Left lung (tissue), 14 donors: ENCODE results near the gene SPP2. TPM values are rescaled to one million over a fixed set of nuclear protein-coding genes. Genes with fewer than 3 reads are reported as not detected.

Experiments
- ATAC-seq: fragments of 200-7000 bp; cut with Tn5 transposase; one replicate; pipeline ENCODE4 v1.9.1; 2020; ENCODE audit warnings: moderate library complexity
- DNase-seq, 4 donors: peaks; one replicate each; pipeline ENCODE4 v3.0.0-alpha.2; 2013 to 2020
- H3K27ac ChIP-seq, 2 donors: fragments of 200-600 bp; sonication (generic) in 1 of 2; one replicate each; pipeline versions ENCODE4 v1.5.0 to v1.8.0; 2020 to 2021
- H3K27me3 ChIP-seq, 2 donors: fragments of 200-600 bp; sonication (generic) in 1 of 2; one replicate each; pipeline versions ENCODE4 v1.5.0 to v1.8.0; 2020 to 2021
- H3K36me3 ChIP-seq, 2 donors: fragments of 200-600 bp; sonication (generic) in 1 of 2; one replicate each; pipeline versions ENCODE4 v1.5.0 to v1.8.0; 2020 to 2021
- H3K4me1 ChIP-seq, 2 donors: fragments of 200-600 bp; one replicate each; pipeline ENCODE4 v1.8.0; 2021
- H3K4me3 ChIP-seq, 2 donors: fragments of 200-600 bp; sonication (generic) in 1 of 2; one replicate each; pipeline versions ENCODE4 v1.5.0 to v1.8.0; 2020 to 2021; ENCODE audit warnings: mild to moderate bottlenecking in 1 of 2
- H3K9me3 ChIP-seq, 2 donors: fragments of 200-600 bp; sonication (generic) in 1 of 2; one replicate each; pipeline versions ENCODE4 v1.5.0 to v1.8.0; 2020 to 2021
- CTCF ChIP-seq, 2 donors: fragments of 200-600 bp; sonication (generic) in 1 of 2; IDR thresholded peaks; one replicate each; pipeline versions ENCODE4 v1.5.0 to v1.8.0; 2021; ENCODE audit warnings: antibody characterized with exemption in 2 of 2
- intact Hi-C, 2 donors: fragments of 100-400 bp; cut with DNase I; formaldehyde crosslinking; loops; one replicate each; pipeline versions ENCODE4 v1.11.2 to v1.14.2; 2022
- long read RNA-seq, 12 donors: library from polyadenylated mRNA in 2 of 12; unstranded in 2 of 12; transcript quantifications; one replicate each; pipeline ENCODE4 v2.0.0 and lab custom pipeline, GENCODE V29; 2019 to 2026
- polyA plus RNA-seq, 6 donors: library from polyadenylated mRNA; unstranded; fragments of 120-200 nt; gene quantifications; one replicate each; pipeline ENCODE4 v1.2.1, GENCODE V29; 2013; ENCODE audit not compliant: insufficient read length in 6 of 6
- total RNA-seq, 2 donors: library from RNA; stranded (reverse); fragmentation: NEBNext Ultra II Directional; extraction: Animal tissue kit (Norgen Biotek cat#: 25700); gene quantifications; one replicate each; pipeline ENCODE4 v1.2.1, GENCODE V29; 2021
- donor health status: DM: no; HTN: yes; CAD: no.
- donor health status: DM: no; HTN: no; CAD: no.

The SPP2 gene
- total RNA-seq (not detected), polyA plus RNA-seq (not detected)
- long read RNA-seq, donor 1, result 0 reads
- long read RNA-seq, donor 2, result 0 reads
- long read RNA-seq, donor 3, result 0 reads
- long read RNA-seq, donor 4, result 0 reads
- long read RNA-seq, donor 5, result 0 reads
- long read RNA-seq, donor 6, result 0 reads
- long read RNA-seq, donor 7, result 0 reads
- long read RNA-seq, donor 8, result 0 reads
- long read RNA-seq, donor 9, result 0 reads
- long read RNA-seq, donor 10, result 0 reads
- long read RNA-seq, donor 11, result 0 reads
- long read RNA-seq, donor 12, result 0 reads

- TF ChIP-seq CTCF (IDR thresholded peaks at IDR 0.05), result no peak
- Histone ChIP-seq H3K27me3 (peaks cover 0 to 8% of the 10 kb centered on the region in 2 donors), H3K36me3 (no peaks in the 10 kb centered on the region), H3K4me1 (no peaks in the 10 kb centered on the region), H3K4me3 (no peak within 1 kb of the TSS), H3K27ac (no peak within 1 kb of the TSS), H3K9me3 (no peaks in the 10 kb centered on the region)
- DNase-seq (no peak), ATAC-seq (no peak)
- intact Hi-C loops, result no loop called here
Observed at GRCh38 chr2:234050455-234051135, at the start of gene SPP2. Gene SPP2, plus strand, starts transcription at chr2:234050702. Its CDS starts 85 bp downstream, at chr2:234050787.

- H3K4me3 ChIP-seq, result no peak overlapping the region
- DNase-seq (no peak), ATAC-seq (no peak)
- H3K27ac ChIP-seq, result no peak overlapping the region
- intact Hi-C loops, result no loop called here
- peaks cover 0 to 8% of the 10 kb centered on the region in 2 donors for H3K27me3 ChIP-seq
- H3K9me3 ChIP-seq, result no peaks in the 10 kb centered on the region
- TF ChIP-seq CTCF (IDR thresholded peaks at IDR 0.05), result no peak
- H3K4me1 ChIP-seq, result no peaks in the 10 kb centered on the region
- no peaks in the 10 kb centered on the region for H3K36me3 ChIP-seq
Observed at GRCh38 chr2:234001380-234002160, 48.9 kb upstream of the SPP2 start.

- H3K4me1 ChIP-seq, result no peaks in the 10 kb centered on the region
- H3K36me3 ChIP-seq, result no peaks in the 10 kb centered on the region
- no peak overlapping the region for H3K4me3 ChIP-seq
- H3K27ac ChIP-seq, result no peak overlapping the region
- intact Hi-C loops, result no loop called here
- no peaks in the 10 kb centered on the region for H3K9me3 ChIP-seq
- TF ChIP-seq CTCF (IDR thresholded peaks at IDR 0.05), result no peak
- ATAC-seq (no peak), DNase-seq (no peak)
- H3K27me3 ChIP-seq, result peaks cover 0 to 8% of the 10 kb centered on the region in 2 donors
Observed at GRCh38 chr2:234002281-234002680, 48.2 kb upstream of the SPP2 start.

GRCh38 chr2:234003972-234004617, 46.4 kb upstream of the SPP2 start:
- no peaks in the 10 kb centered on the region for H3K36me3 ChIP-seq
- H3K9me3 ChIP-seq, result no peaks in the 10 kb centered on the region
- no peak overlapping the region for H3K27ac ChIP-seq
- H3K4me3 ChIP-seq, result no peak overlapping the region
- H3K4me1 ChIP-seq, result no peaks in the 10 kb centered on the region
- DNase-seq (peak in 1 of 4 donors; percentile 65), ATAC-seq (peak; percentile 61)
- H3K27me3 ChIP-seq, result peaks cover 0 to 8% of the 10 kb centered on the region in 2 donors
- intact Hi-C loops, result no loop called here
- no peak for TF ChIP-seq CTCF (IDR thresholded peaks at IDR 0.05)
